RPMI7951 (cell line): ENCODE data around the gene PIK3C2B. TPM values are rescaled to one million over a fixed set of nuclear protein-coding genes. Genes with fewer than 3 reads are reported as not detected.

Source experiments
- DNase-seq: peaks from one replicate; pipeline ENCODE4 v3.0.0-alpha.2; 2012; ENCODE audit warnings: low read depth
- total RNA-seq: library from RNA; depleted of rRNA; stranded (reverse); fragments of >200 nt; shearing (Covaris generic); gene quantifications from 2 replicates; pipeline ENCODE4 v1.2.3, GENCODE V29; 2014

Gene PIK3C2B
- total RNA-seq, 1 experiment from 2014 or later, result 1.1 TPM

DNA sequence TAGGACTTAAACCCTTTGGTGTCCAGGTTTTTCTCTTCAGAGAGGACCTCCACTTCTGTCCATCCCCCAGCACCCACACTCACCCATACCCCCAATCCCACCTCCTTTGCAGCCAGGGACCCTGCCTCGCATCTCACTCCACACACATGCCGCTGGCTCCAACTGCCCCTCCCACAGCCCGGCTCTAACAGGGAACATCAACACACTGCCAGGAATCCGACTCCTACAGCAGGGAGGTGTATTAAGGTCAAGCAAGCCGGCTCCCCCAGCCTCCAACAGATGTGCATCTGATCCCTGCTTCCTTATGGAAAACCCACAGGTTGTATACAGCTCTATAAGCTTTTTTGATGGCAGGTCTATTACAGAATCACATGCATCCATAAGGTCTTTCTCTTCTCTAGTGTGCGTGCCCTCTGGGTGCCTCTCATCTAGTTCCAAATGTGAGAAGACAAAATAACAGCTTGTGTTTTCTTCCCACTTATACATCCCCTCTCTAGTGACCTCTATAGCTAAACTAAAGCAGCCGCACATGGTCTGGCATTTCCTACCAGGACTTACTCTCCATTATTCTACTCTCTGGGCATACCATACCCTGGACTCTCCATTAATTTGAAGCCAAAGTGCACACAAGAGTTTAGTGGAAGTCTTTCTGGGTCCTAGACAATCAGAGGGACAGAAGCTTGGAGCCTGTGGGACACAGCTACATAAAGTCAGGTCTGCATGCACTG, 16.3 kb downstream of the PIK3C2B start:
- no peak for DNase-seq

- DNase-seq, result peak; percentile 7
Observed at GRCh38 chr1:204477036-204477740, 17.4 kb downstream of the PIK3C2B start.

- no peak for DNase-seq
Observed at GRCh38 chr1:204476563-204476962, 18.0 kb downstream of the PIK3C2B start.

GRCh38 chr1:204475656-204476432, 18.8 kb downstream of the PIK3C2B start:
- no peak for DNase-seq

DNA sequence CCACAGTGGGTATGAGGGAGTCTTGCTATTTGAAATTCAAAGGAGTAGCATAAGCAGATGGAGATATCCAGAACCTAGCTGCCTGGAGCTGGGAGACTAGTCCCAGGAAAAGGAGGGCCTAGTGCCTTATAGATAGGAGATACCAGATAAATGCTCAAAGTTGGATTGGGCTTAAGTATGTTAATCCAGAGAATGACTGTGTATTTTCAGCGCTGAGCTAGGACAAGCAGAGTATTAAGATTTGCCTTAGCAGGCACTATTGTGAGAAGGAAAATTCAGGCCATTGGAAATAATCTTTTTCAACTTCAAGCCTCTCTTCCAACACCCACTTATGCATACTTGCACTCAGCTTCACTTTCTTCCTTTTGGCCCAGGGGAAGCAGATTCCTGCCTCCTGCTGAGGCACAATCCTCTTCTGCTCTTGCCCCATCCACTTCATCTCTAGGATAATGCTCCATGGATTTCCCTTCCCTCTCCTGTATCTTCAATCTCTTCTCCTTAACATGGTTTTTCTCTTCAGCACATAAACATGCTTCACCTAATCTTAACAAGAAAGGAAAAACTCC, 21.1 kb downstream of the PIK3C2B start:
- no peak for DNase-seq

GRCh38 chr1:204472660-204473059, 21.9 kb downstream of the PIK3C2B start:
- DNase-seq, result no peak

GRCh38 chr1:204471687-204472086, 22.9 kb downstream of the PIK3C2B start:
- no peak for DNase-seq

DNA sequence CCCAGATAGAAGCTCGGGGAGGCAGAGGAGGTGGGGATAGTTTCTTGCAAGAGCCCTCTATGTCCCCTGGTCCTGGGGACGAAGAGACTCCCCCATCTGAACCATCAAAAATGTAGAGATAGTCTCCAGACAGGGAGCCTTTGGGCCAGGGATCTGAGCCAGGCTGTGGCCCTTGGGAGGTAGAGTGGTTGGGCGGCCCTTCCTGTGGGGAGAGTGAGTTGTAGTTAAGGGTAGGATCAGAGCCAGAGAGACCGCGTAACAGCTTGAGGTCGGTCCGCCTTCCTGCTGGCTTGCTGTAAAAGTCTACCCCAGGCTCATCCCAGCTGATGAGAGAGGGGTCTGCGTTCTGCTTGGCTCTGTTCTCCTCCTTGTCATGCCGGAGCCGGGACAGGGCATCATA, 25.3 kb downstream of the PIK3C2B start:
- DNase-seq, result no peak

- DNase-seq, result no peak
Observed at GRCh38 chr1:204468766-204469302, 25.8 kb downstream of the PIK3C2B start.

- DNase-seq, result no peak
Observed at GRCh38 chr1:204468206-204468605, 26.4 kb downstream of the PIK3C2B start.

- DNase-seq, result peak; percentile 8
Observed at GRCh38 chr1:204466416-204467405, 27.9 kb downstream of the PIK3C2B start.

GRCh38 chr1:204465546-204466415, 28.8 kb downstream of the PIK3C2B start:
- peak; percentile 68 for DNase-seq

- DNase-seq, result no peak
Observed at GRCh38 chr1:204464701-204465100, 29.9 kb downstream of the PIK3C2B start.

- DNase-seq, result no peak
Observed at GRCh38 chr1:204464187-204464631, 30.4 kb downstream of the PIK3C2B start.

DNA sequence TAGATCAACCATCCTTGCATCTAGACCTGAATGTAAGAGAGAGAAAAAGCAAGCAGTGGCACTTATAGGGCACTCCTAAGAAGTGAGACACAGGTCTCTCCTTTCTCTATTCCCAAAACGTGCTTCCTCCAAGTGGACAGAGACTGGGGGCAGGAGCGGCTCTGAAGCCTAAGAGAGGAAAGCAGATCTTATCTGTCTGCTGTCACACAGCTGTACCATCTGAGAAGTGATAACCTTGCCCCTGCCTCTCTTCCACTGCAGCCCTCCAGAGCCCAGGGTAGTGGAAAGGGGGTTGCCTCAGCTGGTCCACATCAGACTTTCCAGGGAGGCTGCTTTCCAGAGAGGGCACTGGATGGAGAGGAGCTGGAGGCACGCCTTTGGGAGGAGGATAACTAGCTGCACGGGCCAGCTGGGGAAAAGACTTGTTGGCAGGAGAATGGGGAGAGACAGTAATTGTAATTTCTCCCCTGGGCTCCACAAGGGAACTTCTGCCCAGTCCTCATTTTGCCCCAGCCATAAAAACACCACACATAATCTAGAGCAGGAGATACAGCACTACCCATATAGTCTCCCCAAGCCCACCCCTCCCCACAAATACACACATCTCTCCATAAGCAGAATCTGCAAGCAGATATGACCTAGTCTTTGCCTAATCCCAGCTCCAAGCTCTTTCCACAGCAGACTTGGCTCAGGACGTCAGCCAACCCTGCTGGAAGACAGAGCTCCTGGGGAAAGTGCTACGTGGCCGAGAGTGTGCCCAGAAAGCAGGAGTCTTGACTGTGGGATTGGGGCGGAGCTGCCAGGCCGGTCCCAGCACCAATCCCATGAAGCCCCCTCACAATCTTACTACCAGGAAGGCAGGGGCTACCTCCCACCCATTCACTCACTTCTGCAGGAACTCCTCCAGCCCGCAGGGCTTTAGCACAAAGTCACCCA, 31.2 kb downstream of the PIK3C2B start:
- DNase-seq, result no peak

GRCh38 chr1:204462229-204462561, 32.4 kb downstream of the PIK3C2B start:
- DNase-seq, result no peak

GRCh38 chr1:204461331-204462228, 33.0 kb downstream of the PIK3C2B start:
- no peak for DNase-seq

- DNase-seq, result no peak
Observed at GRCh38 chr1:204460346-204460745, 34.3 kb downstream of the PIK3C2B start.
